Upper lobe of left lung (tissue), 6 donors: ENCODE data around the gene EEF1AKMT4. TPM values are rescaled to one million over a fixed set of nuclear protein-coding genes. Genes with fewer than 3 reads are reported as not detected.

Experiments
- ATAC-seq, 2 donors: fragments of 200-7000 bp; cut with Tn5 transposase; one replicate each; pipeline ENCODE4 v1.9.1; 2022; ENCODE audit warnings: mild to moderate bottlenecking in 2 of 2, moderate library complexity in 2 of 2; ENCODE audit not compliant: low FRiP score in 2 of 2
- DNase-seq, 2 donors: peaks; one replicate each; pipeline ENCODE4 v3.0.0-alpha.2; 2019 to 2020
- H3K27ac ChIP-seq, 4 donors: fragments of 200-600 bp; sonication (generic); one replicate each; pipeline ENCODE4 v1.5.1; 2016 to 2019
- H3K27me3 ChIP-seq, 4 donors: fragments of 200-600 bp; sonication (generic); one replicate each; pipeline ENCODE4 v1.5.1; 2017 to 2019
- H3K36me3 ChIP-seq, 4 donors: fragments of 200-600 bp; sonication (generic); one replicate each; pipeline ENCODE4 v1.5.1; 2016 to 2019
- H3K4me1 ChIP-seq, 4 donors: fragments of 200-600 bp; sonication (generic); one replicate each; pipeline ENCODE4 v1.5.1; 2018 to 2019
- H3K4me3 ChIP-seq, 4 donors: fragments of 200-600 bp; sonication (generic); one replicate each; pipeline ENCODE4 v1.5.1; 2017 to 2019; ENCODE audit warnings: mild to moderate bottlenecking in 2 of 4, moderate library complexity in 1 of 4
- H3K9me3 ChIP-seq, 4 donors: fragments of 200-600 bp; sonication (generic); one replicate each; pipeline ENCODE4 v1.5.1; 2018 to 2019
- CTCF ChIP-seq, 6 experiments: fragments of 450-650 bp in 4 of 6; fragments of 200-600 bp in 2 of 6; sonication (generic) in 2 of 6; IDR thresholded peaks; one replicate each; pipeline ENCODE4 v1.5.1; 2016 to 2019; ENCODE audit warnings: antibody characterized with exemption in 6 of 6
- EP300 ChIP-seq, 4 donors: sonication (generic); formaldehyde crosslinking; IDR thresholded peaks; one replicate each; pipeline ENCODE4 v1.5.1; 2017; ENCODE audit warnings: antibody characterized with exemption in 4 of 4, control low read depth in 2 of 4
- POLR2A ChIP-seq, 4 donors: fragments of 450-650 bp; IDR thresholded peaks; one replicate each; pipeline ENCODE4 v1.5.1; 2016 to 2017; ENCODE audit warnings: antibody characterized with exemption in 4 of 4, mild to moderate bottlenecking in 2 of 4
- POLR2AphosphoS5 ChIP-seq, 2 donors: sonication (generic); formaldehyde crosslinking; IDR thresholded peaks; one replicate each; pipeline ENCODE4 v1.5.1; 2017; ENCODE audit warnings: antibody characterized with exemption in 2 of 2
- WGBS, 2 donors: methylation state at CpG; one replicate each; pipeline ENCODE4 v1.1.5; 2017 to 2018; 5-methylcytosine and 5-hydroxymethylcytosine counted together
- total RNA-seq, 6 donors: library from RNA; depleted of rRNA in 4 of 6; stranded (reverse); fragments of >200 nt in 4 of 6; gene quantifications; one replicate each; pipeline versions ENCODE4 v1.1.0 to v1.2.1, GENCODE V29; 2016 to 2021
- donor health status: DM: no; HTN: no; CAD: no; lungs with moderate emphysema.
- donor health status: DM: no; HTN: yes; CAD: no; lungs with severe emphysema.

Gene EEF1AKMT4
- total RNA-seq, 6 donors from 2014 or later: 1.8 to 8.8 (median 4.1) TPM

GRCh38 chr3:184234671-184235380 lies 14.6 kb upstream of the EEF1AKMT4 start:
- 87 to 94% methylated on average over 13 to 19 of the region's 19 CpGs for WGBS, 2 donors

DNA sequence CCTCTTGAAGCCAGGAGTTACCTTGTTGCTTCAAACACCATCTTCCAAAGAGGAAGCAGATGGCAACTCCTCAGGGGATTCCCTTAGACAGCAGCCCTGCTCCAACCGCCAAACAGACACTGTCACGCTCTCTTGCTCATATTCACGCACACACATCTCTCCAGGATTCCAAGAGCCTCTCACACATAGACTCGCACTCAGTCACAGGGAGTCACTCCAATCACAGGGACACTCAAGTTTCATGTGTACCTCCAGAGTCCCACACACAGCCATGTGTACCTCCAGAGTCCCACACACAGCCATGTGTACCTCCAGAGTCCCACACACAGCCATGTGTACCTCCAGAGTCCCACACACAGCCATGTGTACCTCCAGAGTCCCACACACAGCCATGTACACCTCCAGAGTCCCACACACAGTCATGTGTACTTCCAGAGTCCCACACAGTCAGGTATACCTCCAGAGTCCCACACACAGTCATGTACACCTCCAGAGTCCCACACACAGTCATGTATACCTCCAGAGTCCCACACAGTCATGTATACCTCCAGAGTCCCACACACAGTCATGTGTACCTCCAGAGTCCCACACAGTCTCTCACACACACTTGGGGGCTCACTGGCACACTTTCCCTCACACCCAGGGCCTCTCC lies 14.0 kb upstream of the EEF1AKMT4 start:
- Histone ChIP-seq H3K27ac (no peak overlapping the region), H3K9me3 (no peaks in the 10 kb centered on the region), H3K4me3 (no peak overlapping the region), H3K27me3 (peaks cover 0 to 14% (median 10%) of the 10 kb centered on the region in 4 donors), H3K4me1 (peaks cover 4 to 6% (median 5%) of the 10 kb centered on the region in 4 donors), H3K36me3 (no peaks in the 10 kb centered on the region)
- TF ChIP-seq CTCF (IDR thresholded peaks at IDR 0.05) (no peak), POLR2AphosphoS5 (IDR thresholded peaks at IDR 0.05) (no peak), EP300 (IDR thresholded peaks at IDR 0.05) (no peak), POLR2A (IDR thresholded peaks at IDR 0.05) (no peak)
- DNase-seq (no peak), ATAC-seq (no peak)
- 77 to 87% methylated on average over 4 of the region's 4 CpGs for WGBS, 2 donors

More at GRCh38 chr3:184234671-184235380, 14.6 kb upstream of the EEF1AKMT4 start:
- peaks cover 11 to 13% (median 12%) of the 10 kb centered on the region in 4 donors for H3K4me1 ChIP-seq
- TF ChIP-seq CTCF (IDR thresholded peaks at IDR 0.05): no peak
- no peak for TF ChIP-seq POLR2A (IDR thresholded peaks at IDR 0.05)
- no peaks in the 10 kb centered on the region for H3K9me3 ChIP-seq
- DNase-seq (no peak), ATAC-seq (no peak)
- H3K27me3 ChIP-seq: peaks cover 0 to 21% (median 17%) of the 10 kb centered on the region in 4 donors
- H3K27ac ChIP-seq: no peak overlapping the region
- H3K4me3 ChIP-seq: no peak overlapping the region
- no peaks in the 10 kb centered on the region for H3K36me3 ChIP-seq

DNA sequence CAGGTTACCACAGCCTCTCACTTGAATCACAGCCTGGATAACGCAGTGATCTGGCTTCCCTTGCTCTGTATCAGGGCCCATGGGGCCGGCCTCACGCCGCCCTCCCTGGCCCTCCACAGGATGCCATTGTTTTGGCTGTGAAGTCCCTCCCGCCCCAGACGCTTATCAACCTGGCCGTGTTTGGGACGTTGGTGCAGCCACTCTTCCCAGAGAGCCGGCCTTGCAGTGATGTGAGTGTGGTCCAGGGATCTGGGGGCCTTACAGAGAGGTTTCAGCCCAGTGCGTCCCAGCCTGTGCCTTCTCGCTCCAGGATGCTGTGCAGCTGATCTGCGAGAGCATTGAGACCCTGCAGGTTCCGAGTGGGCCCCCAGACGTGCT lies 13.4 kb upstream of the EEF1AKMT4 start:
- Histone ChIP-seq H3K27ac (no peak overlapping the region), H3K9me3 (no peaks in the 10 kb centered on the region), H3K36me3 (no peaks in the 10 kb centered on the region), H3K4me3 (no peak overlapping the region), H3K4me1 (peaks cover 0 to under 1% (median under 1%) of the 10 kb centered on the region in 4 donors), H3K27me3 (peaks cover 0 to 9% (median 6%) of the 10 kb centered on the region in 4 donors)
- WGBS, 2 donors: 77% methylated on average over 3 to 7 of the region's 14 CpGs
- DNase-seq: no peak
- TF ChIP-seq POLR2AphosphoS5 (IDR thresholded peaks at IDR 0.05): no peak
- TF ChIP-seq CTCF (IDR thresholded peaks at IDR 0.05): no peak
- TF ChIP-seq EP300 (IDR thresholded peaks at IDR 0.05): no peak
- no peak for TF ChIP-seq POLR2A (IDR thresholded peaks at IDR 0.05)
- ATAC-seq: no peak

GRCh38 chr3:184236636-184237035 lies 12.8 kb upstream of the EEF1AKMT4 start:
- 82 to 83% methylated on average over 3 of the region's 3 CpGs for WGBS, 2 donors
- peaks cover 0 to 3% (median under 1%) of the 10 kb centered on the region in 4 donors for H3K27me3 ChIP-seq
- H3K4me3 ChIP-seq: no peak overlapping the region
- DNase-seq (no peak), ATAC-seq (no peak)
- H3K36me3 ChIP-seq: no peaks in the 10 kb centered on the region
- TF ChIP-seq POLR2AphosphoS5 (IDR thresholded peaks at IDR 0.05) (no peak), EP300 (IDR thresholded peaks at IDR 0.05) (no peak), POLR2A (IDR thresholded peaks at IDR 0.05) (no peak), CTCF (IDR thresholded peaks at IDR 0.05) (no peak)
- H3K9me3 ChIP-seq: no peaks in the 10 kb centered on the region
- H3K27ac ChIP-seq: no peak overlapping the region
- H3K4me1 ChIP-seq: peaks cover 0 to 5% (median 2%) of the 10 kb centered on the region in 4 donors
